HG03066 (cell line): Measurements from ENCODE around the gene CSNK1G1.
"Not testable (repeated sequence)": the region's sequence is repeated elsewhere in the genome, so short reads cannot be mapped to it uniquely, and the experiment has no call there.

Source experiments
- ATAC-seq: cut with Tn5 transposase; IDR thresholded peaks from one replicate; pipeline ENCODE4 v1.9.1; 2021; ENCODE audit warnings: low read depth; ENCODE audit not compliant: unreplicated experiment

The CSNK1G1 gene

DNA sequence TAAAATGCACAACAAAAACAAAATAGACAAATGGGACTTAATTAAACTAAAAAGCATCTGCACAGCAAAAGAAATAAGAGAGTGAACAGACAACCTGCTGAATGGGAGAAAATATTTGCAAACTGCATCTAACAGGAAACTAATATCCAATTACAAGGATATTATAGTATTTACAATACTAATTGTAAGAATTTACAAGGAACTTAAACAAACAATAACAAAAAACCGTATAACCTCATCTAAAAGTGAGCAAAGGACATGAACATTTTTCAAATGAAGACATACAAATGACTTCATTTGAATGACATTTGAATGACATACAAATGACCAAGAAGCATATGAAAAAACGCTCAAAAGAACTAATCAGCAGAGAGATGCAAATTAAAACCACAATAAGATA lies 66.4 kb downstream of the CSNK1G1 start:
- ATAC-seq = no peak

GRCh38 chr15:64288999-64289398 lies 67.0 kb downstream of the CSNK1G1 start:
- no peak for ATAC-seq

GRCh38 chr15:64288577-64288976 lies 67.4 kb downstream of the CSNK1G1 start:
- no peak for ATAC-seq

DNA sequence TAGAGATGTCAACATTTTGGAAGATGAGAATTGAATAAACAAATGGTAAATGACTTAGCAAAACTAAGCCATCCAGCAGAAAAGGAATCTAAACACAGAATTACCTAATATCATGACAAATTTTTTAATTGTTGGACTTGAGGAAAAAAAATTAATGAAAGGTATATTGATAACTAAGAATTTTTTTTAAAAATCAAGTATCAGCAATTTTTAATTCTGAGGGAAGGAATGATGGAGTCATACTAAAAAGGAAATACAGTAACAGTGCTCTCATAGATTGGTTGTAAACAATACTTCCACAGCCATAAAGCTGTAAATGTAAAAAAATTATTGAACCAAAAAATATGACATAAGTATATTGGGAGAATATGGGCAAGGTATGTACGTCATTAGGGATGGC lies 68.0 kb downstream of the CSNK1G1 start:
- no peak for ATAC-seq

GRCh38 chr15:64286473-64286872 lies 69.5 kb downstream of the CSNK1G1 start:
- no peak for ATAC-seq

DNA sequence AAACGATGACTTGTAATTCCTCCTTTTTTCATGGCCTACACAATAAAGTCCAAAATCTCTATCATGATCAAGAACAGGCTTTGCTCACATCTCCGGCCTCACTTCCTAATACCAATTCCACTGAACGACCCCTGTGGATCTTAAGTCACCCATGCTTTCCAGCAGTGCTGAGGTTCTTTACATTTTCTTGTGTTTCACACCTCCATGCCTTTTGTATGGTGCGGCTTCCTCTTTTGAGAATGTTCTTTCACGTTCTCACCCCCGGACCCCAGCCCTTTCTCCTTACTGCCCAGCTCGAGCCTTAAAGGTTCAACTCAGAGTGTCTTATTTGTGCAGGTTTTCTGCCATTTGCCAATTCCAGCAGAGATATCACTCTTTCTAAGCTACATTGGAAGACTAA lies 70.1 kb downstream of the CSNK1G1 start:
- ATAC-seq = no peak

DNA sequence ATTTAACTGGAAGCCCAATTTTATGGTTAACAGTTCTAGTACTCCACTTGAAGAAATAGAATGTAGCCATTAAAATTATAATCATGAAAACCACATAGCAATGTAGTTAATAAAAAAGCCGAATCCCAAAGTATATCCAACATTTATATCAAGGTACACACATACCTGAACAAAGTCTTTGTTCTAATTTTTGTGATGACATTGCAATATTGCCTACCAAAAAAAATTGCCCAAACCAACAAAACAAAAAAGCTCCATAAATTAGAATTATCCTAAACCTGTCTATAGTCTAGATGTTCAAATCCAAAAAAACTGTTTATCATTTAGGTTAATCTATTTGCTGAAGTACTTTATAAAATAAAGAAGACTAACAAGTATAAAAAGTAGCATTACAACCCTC lies 70.8 kb downstream of the CSNK1G1 start:
- no peak for ATAC-seq

- no peak for ATAC-seq
Observed at GRCh38 chr15:64284042-64284441, 71.9 kb downstream of the CSNK1G1 start.

GRCh38 chr15:64282701-64283100 lies 73.3 kb downstream of the CSNK1G1 start:
- no peak for ATAC-seq

- no peak for ATAC-seq
Observed at GRCh38 chr15:64279131-64279530, 76.8 kb downstream of the CSNK1G1 start.

DNA sequence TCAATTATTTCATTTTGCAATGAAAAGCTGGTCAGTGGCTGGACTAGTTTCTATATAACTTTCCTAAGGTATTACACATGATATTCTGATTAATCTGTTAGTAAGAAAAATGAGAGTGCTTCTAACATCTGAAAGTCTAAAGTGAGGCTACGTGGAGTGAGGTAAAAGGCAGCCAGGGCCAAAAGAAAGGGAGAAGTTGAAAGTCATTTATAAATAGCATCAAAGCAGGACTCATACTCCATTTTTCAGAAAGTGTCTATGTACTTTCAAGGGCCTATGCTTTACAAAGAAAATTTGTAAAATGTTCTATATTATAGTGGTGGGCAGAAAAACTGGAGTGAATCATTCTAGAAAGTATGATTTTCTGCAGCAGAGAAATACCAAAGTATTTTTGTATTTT lies 80.0 kb downstream of the CSNK1G1 start:
- no peak for ATAC-seq

- ATAC-seq = no peak
Observed at GRCh38 chr15:64274341-64274950, 81.5 kb downstream of the CSNK1G1 start.

GRCh38 chr15:64267331-64267973 lies 88.5 kb downstream of the CSNK1G1 start:
- ATAC-seq = no peak

DNA sequence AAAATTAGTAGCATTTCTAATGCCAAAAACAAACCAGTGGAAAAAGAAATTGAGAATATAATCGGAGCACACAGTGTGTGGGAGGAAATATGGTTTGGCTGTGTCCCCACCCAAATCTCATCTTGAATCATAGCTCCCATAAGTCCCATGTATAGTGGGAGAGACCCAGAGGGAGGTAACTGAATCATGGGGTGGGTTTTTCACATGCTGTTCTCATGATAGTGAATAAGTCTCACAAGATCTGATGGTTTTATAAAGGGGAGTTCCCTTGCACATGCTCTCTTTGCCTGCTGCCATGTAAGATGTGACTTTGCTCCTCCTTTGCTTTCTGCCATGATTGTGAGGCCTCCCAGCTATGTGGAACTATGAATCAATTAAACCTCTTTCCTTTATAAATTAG lies 90.8 kb downstream of the CSNK1G1 start:
- not testable (repeated sequence) for ATAC-seq

- ATAC-seq = no peak
Observed at GRCh38 chr15:64264502-64264901, 91.5 kb downstream of the CSNK1G1 start.

DNA sequence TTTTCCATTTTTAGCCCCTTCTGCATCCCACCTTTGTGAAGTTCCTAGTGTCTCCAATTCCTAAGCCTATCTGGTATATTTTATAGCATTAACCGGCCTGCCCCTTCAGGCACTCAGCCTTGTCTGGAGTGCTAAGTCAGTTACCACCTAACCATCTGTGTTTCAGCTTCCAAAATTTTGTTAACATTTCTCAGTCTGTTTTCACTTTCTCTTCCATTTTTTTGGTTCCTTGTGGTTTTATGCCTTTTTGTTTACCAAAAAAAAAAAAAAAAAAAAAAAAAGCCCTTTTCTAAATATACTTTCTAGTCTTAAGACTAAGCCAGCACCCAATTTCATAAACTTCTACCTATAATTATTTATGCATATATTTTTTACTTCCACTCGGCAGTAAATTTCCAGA lies 92.4 kb downstream of the CSNK1G1 start:
- no peak for ATAC-seq

- ATAC-seq = no peak
Observed at GRCh38 chr15:64256051-64256450, 99.9 kb downstream of the CSNK1G1 start.

GRCh38 chr15:64251658-64252057 lies 104.3 kb downstream of the CSNK1G1 start:
- no peak for ATAC-seq

DNA sequence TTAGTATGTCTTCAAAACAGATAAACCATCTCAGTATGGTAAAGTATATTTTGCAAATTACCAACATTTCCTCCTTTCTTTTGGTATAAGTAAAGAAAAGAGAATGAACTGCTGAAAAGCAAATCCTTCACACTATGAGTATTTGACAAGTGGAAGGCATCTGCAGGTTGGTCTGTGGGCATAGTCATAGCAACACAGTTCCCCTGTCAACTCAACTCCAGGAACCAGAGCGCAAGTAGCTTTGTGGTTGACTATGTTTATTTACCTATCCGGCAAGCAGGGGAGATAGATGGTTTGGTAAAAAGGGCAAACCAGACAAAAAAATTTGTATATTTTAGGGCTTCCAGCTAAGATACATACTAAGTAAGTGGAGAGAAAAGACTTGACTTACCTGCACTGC lies 104.9 kb downstream of the CSNK1G1 start:
- ATAC-seq = no peak

GRCh38 chr15:64249883-64250575 lies 105.9 kb downstream of the CSNK1G1 start:
- ATAC-seq = no peak

DNA sequence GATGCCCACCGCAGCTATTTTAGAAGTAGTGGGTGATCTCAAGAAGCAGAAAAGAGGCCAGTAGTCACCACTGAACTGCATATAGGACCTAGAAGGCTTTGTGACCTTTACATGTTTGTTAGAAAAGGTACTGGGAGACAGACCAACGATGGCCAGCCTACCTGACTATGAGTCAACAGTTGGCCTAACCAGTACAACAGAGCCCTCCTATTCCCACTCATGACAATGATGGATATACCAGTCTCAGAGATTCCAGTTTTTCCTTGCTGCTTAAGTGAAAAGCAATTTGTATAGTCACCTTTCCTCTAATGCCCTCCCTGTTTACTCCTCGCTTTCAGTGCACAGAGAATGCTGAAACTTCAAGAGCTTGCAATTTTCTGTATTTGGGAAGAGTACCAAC lies 106.6 kb downstream of the CSNK1G1 start:
- ATAC-seq = no peak

- peak; percentile 61 for ATAC-seq
Observed at GRCh38 chr15:64247906-64248541, 107.9 kb downstream of the CSNK1G1 start.
